ENCODE results near the gene EPRS1. TPM values are rescaled to one million over a fixed set of nuclear protein-coding genes. Genes with fewer than 3 reads are reported as not detected.
"Not testable (repeated sequence)": the region's sequence is repeated elsewhere in the genome, so short reads cannot be mapped to it uniquely, and the experiment has no call there.

EPRS1 gene
- total RNA-seq, 1 experiment from 2014 or later, result 182 TPM

DNA sequence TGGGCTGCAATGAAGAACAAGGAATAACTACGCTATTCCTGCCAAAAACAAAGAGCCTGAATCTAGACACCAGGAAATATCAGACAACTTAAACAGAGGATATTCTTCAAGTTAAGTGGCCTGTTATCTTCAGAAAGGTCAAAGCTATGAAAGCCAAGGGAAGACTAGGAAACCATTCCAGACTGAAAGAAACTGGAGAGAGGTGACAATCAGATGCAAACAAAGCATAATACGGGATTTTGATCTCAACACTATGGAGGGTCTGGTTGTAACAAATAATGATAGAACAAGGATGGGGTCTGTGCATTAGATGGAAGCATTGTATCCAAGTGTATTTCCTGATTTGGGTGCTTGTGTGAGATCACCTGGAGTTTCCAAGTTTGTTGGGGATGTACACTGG lies 2.7 kb downstream of the EPRS1 start:
- no peaks in the 10 kb centered on the region for H3K9me3 ChIP-seq (ENCODE audit: insufficient read depth, low read depth)
- ChIA-PET POLR2A (ENCODE audit: unreplicated experiment) (no interaction called here), CTCF (no interaction called here)
- no peak for TF ChIP-seq EZH2 (IDR thresholded peaks at IDR 0.05; ENCODE audit: low read depth)
- H4K20me1 ChIP-seq (ENCODE audit: insufficient read depth), result peaks cover 44% of the 10 kb centered on the region
- no peak overlapping the region for H2AFZ ChIP-seq
- peaks cover 11% of the 10 kb centered on the region for H3F3A ChIP-seq (ENCODE audit: insufficient read depth, low read depth)
- H3K27ac ChIP-seq, result no peak overlapping the region
- H3K4me2 ChIP-seq, result peak overlapping the region; percentile 22
- BruUV-seq (replicated peaks), result no TSS peak
- DNase-seq, result no peak
- intact Hi-C loops (cut with micrococcal nuclease; ENCODE audit: unreplicated experiment), result loop anchor here (10.0 kb wide), 1 partner anchor 751 kb away; no protein-coding TSS in a partner anchor
- peaks cover 25% of the 10 kb centered on the region for H3K4me1 ChIP-seq (replicated peaks; ENCODE audit: insufficient read depth)
- no peak overlapping the region for H3K4me3 ChIP-seq
- H3K79me2 ChIP-seq (ENCODE audit: low read depth), result peaks cover 70% of the 10 kb centered on the region
- peaks cover 18% of the 10 kb centered on the region; the same call in 1 of the 2 replicates for H3K36me3 ChIP-seq (ENCODE audit: low read depth)
- H3K27me3 ChIP-seq (ENCODE audit: insufficient read depth, low read depth), result no peaks in the 10 kb centered on the region
- no peaks in the 10 kb centered on the region for H3K9me2 ChIP-seq (ENCODE audit: insufficient read depth)

GRCh38 chr1:220040028-220040596 lies 6.2 kb downstream of the EPRS1 start:
- Histone ChIP-seq H3K4me2 (no peak overlapping the region), H3K9me2 (ENCODE audit: insufficient read depth) (no peaks in the 10 kb centered on the region), H3K27ac (no peak overlapping the region), H3K4me1 (replicated peaks; ENCODE audit: insufficient read depth) (peaks cover 18% of the 10 kb centered on the region; the same call in 1 of the 2 replicates), H2AFZ (no peak overlapping the region), H3K4me3 (no peak overlapping the region), H3K79me2 (ENCODE audit: low read depth) (peaks cover 91% of the 10 kb centered on the region), H3K27me3 (ENCODE audit: insufficient read depth, low read depth) (no peaks in the 10 kb centered on the region), H3K36me3 (ENCODE audit: low read depth) (peaks cover 28% of the 10 kb centered on the region), H3K9me3 (ENCODE audit: insufficient read depth, low read depth) (no peaks in the 10 kb centered on the region), H4K20me1 (ENCODE audit: insufficient read depth) (peaks cover 79% of the 10 kb centered on the region), H3F3A (ENCODE audit: insufficient read depth, low read depth) (peaks cover under 1% of the 10 kb centered on the region; the same call in 1 of the 2 replicates)
- DNase-seq, result no peak
- no TSS peak for BruUV-seq (replicated peaks)
- POLR2A ChIA-PET (ENCODE audit: unreplicated experiment), result interaction anchor here (0.6 kb wide), 1 partner anchor 256 kb away, joined by 3 read pairs; no protein-coding TSS in a partner anchor
- CTCF ChIA-PET, result no interaction called here
- TF ChIP-seq, protein P1, sequence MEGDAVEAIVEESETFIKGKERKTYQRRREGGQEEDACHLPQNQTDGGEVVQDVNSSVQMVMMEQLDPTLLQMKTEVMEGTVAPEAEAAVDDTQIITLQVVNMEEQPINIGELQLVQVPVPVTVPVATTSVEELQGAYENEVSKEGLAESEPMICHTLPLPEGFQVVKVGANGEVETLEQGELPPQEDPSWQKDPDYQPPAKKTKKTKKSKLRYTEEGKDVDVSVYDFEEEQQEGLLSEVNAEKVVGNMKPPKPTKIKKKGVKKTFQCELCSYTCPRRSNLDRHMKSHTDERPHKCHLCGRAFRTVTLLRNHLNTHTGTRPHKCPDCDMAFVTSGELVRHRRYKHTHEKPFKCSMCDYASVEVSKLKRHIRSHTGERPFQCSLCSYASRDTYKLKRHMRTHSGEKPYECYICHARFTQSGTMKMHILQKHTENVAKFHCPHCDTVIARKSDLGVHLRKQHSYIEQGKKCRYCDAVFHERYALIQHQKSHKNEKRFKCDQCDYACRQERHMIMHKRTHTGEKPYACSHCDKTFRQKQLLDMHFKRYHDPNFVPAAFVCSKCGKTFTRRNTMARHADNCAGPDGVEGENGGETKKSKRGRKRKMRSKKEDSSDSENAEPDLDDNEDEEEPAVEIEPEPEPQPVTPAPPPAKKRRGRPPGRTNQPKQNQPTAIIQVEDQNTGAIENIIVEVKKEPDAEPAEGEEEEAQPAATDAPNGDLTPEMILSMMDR (conservative IDR thresholded peaks at IDR 0.05), result no peak
- no peak for TF ChIP-seq EZH2 (IDR thresholded peaks at IDR 0.05; ENCODE audit: low read depth)
- intact Hi-C loops (cut with micrococcal nuclease; ENCODE audit: unreplicated experiment), result loop anchor here (10.0 kb wide), 1 partner anchor 755 kb away; no protein-coding TSS in a partner anchor

DNA sequence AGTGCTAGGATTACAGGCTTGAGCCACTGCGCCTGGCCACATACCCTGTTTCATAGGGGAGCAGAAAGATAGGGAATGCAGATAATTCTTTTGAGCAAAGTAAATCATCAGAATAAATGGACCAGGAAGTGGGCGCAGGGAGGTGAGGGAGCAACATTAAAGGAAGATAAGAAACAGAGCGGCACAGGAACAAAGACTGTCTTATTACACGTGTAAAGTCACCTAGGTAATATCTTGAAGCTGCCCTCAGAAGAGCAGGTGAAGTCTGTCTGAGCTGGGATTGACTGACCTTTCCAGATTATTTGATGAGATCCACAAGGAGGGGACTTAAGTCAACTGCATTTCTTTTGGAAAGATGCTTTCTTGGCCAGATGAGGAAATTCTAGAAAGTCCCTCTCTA lies 7.7 kb downstream of the EPRS1 start:
- intact Hi-C loops (cut with micrococcal nuclease; ENCODE audit: unreplicated experiment), result no loop called here
- Histone ChIP-seq H3K4me3 (no peak overlapping the region), H3K9me2 (ENCODE audit: insufficient read depth) (no peaks in the 10 kb centered on the region), H3K27ac (no peak overlapping the region), H2AFZ (no peak overlapping the region), H3K4me2 (no peak overlapping the region), H3K9me3 (ENCODE audit: insufficient read depth, low read depth) (no peaks in the 10 kb centered on the region), H4K20me1 (ENCODE audit: insufficient read depth) (peaks cover 88% of the 10 kb centered on the region), H3F3A (ENCODE audit: insufficient read depth, low read depth) (no peaks in the 10 kb centered on the region), H3K4me1 (replicated peaks; ENCODE audit: insufficient read depth) (peaks cover 4% of the 10 kb centered on the region; the same call in 1 of the 2 replicates), H3K36me3 (ENCODE audit: low read depth) (peaks cover 43% of the 10 kb centered on the region), H3K27me3 (ENCODE audit: insufficient read depth, low read depth) (no peaks in the 10 kb centered on the region), H3K79me2 (ENCODE audit: low read depth) (peaks cover 89% of the 10 kb centered on the region)
- TF ChIP-seq EZH2 (IDR thresholded peaks at IDR 0.05; ENCODE audit: low read depth), result no peak
- TF ChIP-seq, protein P1 (conservative IDR thresholded peaks at IDR 0.05), result no peak
- ChIA-PET CTCF (no interaction called here), POLR2A (ENCODE audit: unreplicated experiment) (interaction anchor here (0.7 kb wide), 1 partner anchor 55 kb away, joined by 3 read pairs; no protein-coding TSS in a partner anchor)
- no peak for DNase-seq
- no TSS peak for BruUV-seq (replicated peaks)

DNA sequence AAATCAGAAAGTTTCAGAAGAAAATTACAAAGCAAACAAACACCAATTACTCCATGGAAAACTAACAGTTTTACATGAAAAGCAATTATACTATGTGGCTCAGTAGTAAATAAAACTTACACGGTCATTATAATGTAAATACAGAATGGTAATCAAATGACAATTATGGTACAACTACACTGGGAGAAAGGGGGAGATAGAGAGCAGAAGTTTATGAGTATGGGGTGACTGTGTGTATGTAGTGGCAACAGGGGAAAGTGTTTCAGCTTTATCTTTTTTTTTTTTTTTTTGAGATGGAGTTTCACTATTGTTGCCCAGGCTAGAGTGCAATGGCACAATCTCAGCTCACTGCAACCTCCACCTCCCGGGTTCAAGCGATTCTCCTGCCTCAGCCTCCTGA lies 8.5 kb downstream of the EPRS1 start:
- H3K4me1 ChIP-seq (replicated peaks; ENCODE audit: insufficient read depth); intact Hi-C loops (cut with micrococcal nuclease; ENCODE audit: unreplicated experiment); H3K27ac ChIP-seq; H3K9me3 ChIP-seq (ENCODE audit: insufficient read depth, low read depth); H3F3A ChIP-seq (ENCODE audit: insufficient read depth, low read depth); DNase-seq; H3K4me3 ChIP-seq; H3K4me2 ChIP-seq; H3K9me2 ChIP-seq (ENCODE audit: insufficient read depth); H3K27me3 ChIP-seq (ENCODE audit: insufficient read depth, low read depth); H2AFZ ChIP-seq; BruUV-seq (replicated peaks): not testable (repeated sequence)
- Histone ChIP-seq H3K79me2 (ENCODE audit: low read depth) (peaks cover 81% of the 10 kb centered on the region), H4K20me1 (ENCODE audit: insufficient read depth) (peaks cover 86% of the 10 kb centered on the region), H3K36me3 (ENCODE audit: low read depth) (peaks cover 47% of the 10 kb centered on the region)
- CTCF ChIA-PET, result interaction anchor here (0.6 kb wide), 1 partner anchor 81 kb away, joined by 3 read pairs; no protein-coding TSS in a partner anchor
- POLR2A ChIA-PET (ENCODE audit: unreplicated experiment), result interaction anchor here (0.7 kb wide), 1 partner anchor 55 kb away, joined by 3 read pairs; no protein-coding TSS in a partner anchor
